Right renal pelvis (tissue), 4 donors: ENCODE measurements around the gene SPIRE1. TPM values are rescaled to one million over a fixed set of nuclear protein-coding genes. Genes with fewer than 3 reads are reported as not detected.

Experiments used
- DNase-seq, 4 donors: peaks; one replicate each; pipeline ENCODE4 v3.0.0-alpha.2; 2013; ENCODE audit warnings: low read depth in 4 of 4, low spot score in 3 of 4, missing footprints in 1 of 4
- polyA plus RNA-seq, 4 donors: library from polyadenylated mRNA; unstranded; fragments of 120-200 nt; gene quantifications; one replicate each; pipeline ENCODE4 v1.2.1, GENCODE V29; 2013; ENCODE audit not compliant: insufficient read length in 4 of 4

The SPIRE1 gene
- 10 to 100 TPM; 29.1 to 35.1 (median 33.7) TPM for polyA plus RNA-seq

DNA sequence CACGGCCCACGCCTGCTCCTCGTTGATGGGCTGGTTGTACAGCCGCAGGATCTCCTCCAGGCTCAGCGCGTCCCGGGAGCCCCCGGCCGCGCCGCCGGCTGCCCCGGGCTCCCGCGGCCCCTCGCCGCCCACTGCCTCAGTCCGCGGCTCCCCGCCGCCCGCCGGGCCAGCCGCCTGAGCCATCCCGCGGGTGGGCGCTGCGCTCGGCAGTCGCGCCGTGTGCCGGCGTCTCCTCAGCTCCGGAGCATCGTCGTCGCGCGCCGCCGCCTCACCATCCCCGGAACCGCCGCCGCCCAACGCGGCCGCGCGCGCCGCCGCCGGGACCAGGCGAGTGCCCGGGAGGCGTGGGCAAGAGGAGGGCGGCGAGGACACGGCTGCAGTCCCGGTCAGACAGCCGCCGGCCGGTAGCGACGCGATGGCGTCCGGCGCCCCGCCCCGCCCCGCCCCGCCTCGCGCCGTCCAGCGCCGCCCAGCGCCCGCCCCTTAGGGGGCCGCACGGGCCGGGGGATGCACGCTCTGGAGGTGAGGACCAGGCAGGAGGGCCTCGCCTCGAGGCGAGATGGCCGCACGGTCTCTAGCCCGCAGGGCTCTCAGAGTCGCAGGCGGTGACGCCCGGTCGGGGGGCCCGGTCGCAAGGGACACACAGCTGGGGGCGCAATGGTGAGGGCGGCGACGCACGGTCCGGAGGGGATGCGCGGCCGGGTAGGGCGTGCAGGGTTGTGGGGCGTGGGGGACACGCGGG is at the start of gene SPIRE1:
Gene SPIRE1, minus strand, starts transcription at position 424 of the 742 bp plus-strand sequence. Its CDS starts 241 bp downstream, at position 183.
- peak in 2 of 4 donors; percentile 33 to 42 for DNase-seq

DNA sequence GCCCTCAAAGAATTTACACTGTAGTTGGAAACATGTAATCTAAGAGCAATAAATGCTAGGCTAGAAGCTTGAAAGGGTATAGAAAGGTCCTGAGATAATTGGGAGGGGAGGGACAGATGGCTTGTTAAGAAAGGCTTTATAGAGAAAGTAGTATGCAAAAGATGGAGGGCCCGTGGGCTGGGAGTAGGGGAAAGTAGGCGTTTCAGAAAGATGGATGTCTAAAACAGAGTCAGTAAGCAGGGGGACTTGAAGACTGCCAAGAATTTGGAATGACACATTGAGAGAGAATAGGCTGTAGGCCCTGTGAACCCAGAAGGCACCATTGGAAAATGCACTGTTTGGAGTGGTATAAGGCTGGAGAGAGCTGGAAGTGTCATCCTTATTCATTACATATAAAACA is 45.8 kb upstream of the SPIRE1 start:
- no peak for DNase-seq

DNA sequence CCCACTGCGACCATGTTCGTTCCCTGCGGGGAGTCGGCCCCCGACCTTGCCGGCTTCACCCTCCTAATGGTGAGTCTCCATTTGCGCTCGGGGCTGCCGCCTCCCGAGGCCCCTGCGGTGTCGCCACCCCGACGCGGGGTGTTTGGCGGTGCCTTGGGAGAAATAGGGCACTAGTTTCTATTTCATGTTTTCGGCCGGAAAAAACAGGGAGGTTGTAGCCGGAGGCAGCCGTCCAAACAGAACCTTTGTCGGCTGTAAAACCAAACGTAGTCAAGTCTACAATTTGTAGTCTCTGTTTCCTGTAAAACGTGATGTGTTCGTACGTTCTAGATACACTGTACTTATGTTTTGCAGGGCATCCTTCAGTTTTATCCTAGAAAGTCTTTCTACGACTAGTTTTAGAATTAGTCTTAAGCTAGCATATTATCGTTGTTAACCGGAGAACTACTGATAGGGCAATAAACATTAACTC is 45.2 kb upstream of the SPIRE1 start:
- no peak for DNase-seq

DNA sequence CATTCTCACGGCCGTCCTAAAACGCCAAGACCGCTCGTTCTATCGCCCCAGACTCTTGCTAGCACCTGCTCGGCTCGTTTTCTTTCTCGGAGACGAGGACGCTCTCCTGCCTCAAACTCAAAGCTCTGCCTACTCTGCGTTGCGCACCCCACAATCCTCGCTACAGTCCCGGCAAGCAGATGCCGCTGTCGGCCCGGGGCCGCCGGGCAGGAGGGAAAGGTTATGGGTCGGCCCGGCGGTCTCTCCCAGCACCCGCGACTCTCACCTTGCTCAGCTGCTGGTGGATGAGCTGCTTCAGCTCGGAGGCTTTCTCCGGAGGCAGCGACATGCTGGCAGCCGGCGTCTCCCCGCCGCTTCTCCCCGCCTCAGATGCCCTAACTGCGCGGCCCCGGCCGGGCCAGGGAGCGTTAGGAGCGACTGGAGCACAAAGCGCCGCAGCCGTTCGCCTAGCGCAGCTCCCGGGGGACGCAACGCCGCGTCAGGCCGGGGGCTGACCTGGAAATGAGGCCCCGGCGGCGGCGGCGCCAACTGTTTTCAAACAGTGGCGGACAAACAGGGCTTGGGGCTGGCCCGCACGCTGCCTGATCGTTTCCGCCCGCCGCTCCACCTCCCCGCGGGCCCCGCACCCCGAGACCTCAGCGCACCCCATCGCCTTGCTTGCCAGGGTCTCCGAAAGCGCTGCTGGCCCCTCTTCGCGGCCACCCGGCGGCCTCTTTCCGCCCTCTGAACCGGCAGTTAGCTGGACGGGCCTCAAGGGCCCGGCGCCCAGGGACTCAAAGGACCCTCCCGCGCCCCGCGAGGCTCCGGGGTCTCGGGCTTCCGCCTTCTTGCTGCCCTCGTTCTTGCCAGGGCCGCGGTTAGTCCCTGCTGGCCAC is 44.6 kb upstream of the SPIRE1 start, which contains the start of the genes CEP76 and PSMG2:
Gene CEP76, minus strand, starts transcription at position 503 of the 875 bp plus-strand sequence. Its CDS starts 175 bp downstream, at position 328.
Gene PSMG2, plus strand, starts transcription at position 822 of the 875 bp plus-strand sequence. CDS start 66 bp downstream, outside the sequence.
- DNase-seq = peak; percentile 70 to 84 (median 78)

DNA sequence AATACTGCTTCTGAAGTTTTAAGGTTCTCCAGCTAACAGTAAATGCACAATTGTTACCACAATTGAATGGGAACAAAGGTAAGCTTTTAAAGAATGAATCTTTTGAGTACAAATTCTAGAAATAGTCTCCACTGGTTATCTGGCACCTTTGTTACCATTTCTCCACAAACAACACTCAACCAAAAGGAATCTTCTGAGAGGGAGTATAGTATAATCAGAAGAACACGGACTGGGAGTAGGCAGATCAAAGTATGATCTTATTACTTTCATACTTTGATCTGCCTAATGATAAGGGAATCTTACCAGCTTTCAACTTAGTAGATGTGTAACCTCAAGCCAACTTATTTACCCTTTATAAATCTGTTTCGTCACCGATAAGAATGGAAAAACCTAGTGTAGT is 43.3 kb upstream of the SPIRE1 start:
- DNase-seq = no peak

DNA sequence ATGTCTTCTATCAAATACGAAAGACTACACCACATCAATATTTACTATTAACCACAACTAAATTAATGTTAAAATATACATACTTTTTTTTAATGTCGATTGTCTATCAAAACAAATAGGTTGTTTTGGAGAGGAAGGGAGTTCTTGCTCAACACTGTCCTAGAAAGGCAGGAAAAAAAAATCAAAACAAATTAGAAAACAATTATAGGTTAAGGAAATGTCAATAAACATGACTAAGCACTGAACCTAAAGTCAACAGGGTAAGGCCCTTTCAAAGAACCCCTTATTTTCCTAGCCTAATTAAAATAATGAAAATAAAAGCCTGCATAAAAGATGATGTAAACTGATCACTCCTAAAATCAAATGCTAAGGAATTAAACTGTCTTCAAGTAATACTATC is 41.8 kb upstream of the SPIRE1 start:
- no peak for DNase-seq

DNA sequence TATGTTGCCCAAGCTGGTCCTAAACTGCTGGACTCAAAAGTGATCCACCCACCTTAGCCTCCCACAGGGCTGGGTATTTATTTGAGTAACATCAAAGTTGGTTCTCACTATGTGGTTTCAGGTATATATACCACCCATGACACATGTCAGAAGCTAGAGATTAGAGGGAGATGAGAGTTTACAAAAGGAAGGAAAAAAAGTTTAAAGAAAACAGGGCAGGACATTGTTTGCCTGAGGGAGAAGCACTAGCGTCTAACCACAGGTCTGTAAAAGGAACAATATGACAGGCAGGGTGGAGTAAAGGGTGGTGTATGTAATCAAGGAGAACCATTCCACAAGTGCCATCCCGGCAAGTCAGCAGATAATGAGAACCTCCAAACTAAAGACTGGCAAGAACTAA is 36.1 kb upstream of the SPIRE1 start:
- DNase-seq = no peak

DNA sequence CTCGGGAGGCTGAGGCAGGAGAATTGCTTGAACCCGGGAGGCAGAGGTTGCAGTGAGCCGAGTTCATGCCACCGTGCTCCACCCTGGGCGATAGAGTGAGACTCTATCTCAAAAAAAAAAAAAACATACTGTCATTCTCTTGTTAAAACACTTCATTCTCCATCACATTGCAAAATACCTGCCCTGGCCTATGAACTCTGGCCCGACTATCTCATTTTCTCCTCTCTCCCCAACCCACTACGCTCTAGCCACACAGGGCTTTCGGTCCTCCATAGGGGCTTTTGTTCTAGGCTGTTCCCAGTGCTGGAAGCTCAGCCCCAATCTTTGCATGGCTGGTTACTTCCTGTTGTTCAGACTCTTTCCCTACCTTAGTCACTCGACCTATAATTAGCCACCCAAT is 34.3 kb upstream of the SPIRE1 start:
- no peak for DNase-seq

DNA sequence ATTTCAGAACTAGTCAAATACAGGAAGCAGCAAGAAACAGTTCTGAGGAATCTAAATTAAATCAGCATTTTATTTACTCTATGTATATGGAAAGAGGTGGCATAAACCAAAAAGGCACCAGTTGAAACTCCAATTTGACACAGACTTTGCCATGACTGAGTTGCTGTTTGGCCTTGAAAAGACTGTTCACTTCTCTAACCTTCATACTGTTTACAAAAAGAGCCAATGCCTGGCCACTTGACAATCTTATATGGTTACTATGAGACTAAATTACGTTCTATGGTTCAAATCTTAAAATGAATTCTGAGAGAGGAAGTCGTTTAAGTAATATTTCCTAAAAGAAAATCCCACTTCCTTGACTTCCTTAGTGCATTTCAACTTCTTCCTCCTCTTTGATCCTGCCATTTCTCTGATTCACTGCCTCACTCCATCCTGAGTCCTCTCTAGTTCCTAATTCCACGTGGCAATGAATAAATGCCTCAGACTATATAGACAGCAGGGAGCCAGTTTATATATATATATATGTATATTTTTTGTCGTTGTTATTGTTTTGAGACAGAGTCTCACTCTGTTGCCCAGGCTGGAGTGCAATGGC is 31.4 kb upstream of the SPIRE1 start:
- no peak for DNase-seq

DNA sequence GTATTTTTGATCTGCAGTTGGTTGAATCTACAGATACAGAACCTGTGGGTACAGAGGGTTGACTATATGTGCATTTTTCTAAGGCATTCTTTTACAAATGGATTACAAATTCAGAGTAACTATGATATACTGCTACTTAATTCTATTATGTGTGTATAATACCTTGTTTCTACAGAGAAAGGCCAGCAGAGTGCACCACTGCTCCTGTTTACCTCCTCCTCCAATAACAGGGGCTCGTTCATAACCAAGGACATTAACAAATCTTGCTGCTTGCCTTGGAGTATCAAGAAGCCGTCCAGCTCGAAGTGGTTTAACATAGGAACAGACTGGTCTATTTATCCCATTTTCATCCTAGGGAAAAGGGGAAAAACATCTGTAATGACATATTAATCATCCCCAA is 28.2 kb upstream of the SPIRE1 start:
- DNase-seq = no peak

DNA sequence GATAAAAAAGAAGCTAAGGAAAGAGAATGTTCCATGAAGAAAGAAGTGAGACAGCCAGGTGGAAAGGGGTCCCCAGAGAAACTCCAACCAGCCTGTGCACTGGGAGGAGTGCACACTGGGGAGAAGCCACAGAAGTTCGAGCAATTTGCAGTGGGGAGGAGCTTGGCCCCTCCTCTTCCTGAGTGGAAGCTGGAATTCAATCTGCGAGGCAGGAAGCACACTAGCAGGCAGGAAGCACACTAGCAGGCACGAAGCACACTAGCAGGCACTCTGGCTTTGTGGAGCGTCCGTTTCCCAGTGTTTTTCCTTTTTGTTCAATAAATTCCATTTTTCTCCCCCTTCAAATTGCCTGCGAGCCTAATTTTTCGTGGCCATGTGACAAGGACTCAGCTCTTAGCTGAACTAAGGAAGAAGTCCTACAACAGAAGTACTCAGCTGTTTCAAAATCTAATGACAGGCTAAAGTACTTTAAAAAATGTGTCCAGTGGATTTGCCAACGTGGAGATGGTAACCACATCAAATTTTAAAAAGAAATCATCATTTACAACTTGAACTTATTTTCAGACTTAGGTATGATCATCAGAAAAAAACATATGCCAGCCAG is 21.4 kb upstream of the SPIRE1 start:
- peak in 1 of 4 donors; percentile 6 for DNase-seq

DNA sequence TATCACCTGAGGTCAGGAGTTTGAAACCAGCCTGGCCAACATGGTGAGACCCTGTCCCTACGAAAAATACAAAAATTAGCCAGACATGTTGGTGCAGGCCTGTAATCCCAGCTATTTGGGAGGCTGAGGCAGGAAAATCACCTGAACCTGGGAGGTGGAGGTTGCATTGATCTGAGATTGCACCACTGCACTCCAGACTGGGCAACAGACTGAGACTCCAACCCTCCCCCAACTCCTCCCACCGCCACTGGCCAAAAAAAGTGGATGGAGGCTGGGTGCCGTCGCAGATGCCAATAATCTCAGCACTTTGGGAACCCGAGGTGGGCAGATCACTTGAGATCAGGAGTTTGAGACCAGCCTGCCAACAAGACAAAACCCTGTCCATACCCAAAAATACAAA is 10.1 kb upstream of the SPIRE1 start:
- DNase-seq = no peak

DNA sequence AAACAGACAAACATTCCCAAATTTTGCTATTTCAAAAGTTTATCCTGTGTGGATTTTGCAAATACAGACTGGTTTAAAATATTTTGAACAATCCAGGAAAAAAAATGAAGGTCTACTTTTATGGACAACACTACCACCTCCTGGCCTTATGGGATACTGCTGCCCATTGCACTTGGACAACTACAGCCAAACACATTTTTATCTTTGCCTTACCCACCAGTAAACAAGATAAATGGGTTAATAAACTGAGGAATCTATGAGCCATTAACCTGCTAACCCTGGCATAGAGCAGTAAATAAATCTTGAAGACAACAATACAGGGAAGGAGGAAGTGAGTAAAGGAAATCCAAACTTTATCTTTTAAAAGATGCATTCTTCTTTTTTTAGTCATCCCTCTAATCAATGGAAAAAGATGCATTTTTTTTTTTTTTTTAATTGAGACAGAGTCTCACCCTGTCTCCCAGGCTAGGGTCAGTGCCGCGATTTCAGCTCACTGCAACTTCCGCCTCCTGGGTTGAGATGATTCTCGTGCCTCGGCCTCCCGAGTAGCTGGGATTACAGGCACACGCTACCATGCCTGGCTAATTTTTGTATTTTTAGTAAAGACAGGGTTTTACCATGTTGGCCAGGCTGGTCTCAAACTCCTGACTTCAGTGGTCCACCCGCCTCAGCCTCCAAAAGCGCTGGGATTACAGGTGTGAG is 2.1 kb upstream of the SPIRE1 start:
- peak in 3 of 4 donors; percentile 48 to 58 (median 54) for DNase-seq

DNA sequence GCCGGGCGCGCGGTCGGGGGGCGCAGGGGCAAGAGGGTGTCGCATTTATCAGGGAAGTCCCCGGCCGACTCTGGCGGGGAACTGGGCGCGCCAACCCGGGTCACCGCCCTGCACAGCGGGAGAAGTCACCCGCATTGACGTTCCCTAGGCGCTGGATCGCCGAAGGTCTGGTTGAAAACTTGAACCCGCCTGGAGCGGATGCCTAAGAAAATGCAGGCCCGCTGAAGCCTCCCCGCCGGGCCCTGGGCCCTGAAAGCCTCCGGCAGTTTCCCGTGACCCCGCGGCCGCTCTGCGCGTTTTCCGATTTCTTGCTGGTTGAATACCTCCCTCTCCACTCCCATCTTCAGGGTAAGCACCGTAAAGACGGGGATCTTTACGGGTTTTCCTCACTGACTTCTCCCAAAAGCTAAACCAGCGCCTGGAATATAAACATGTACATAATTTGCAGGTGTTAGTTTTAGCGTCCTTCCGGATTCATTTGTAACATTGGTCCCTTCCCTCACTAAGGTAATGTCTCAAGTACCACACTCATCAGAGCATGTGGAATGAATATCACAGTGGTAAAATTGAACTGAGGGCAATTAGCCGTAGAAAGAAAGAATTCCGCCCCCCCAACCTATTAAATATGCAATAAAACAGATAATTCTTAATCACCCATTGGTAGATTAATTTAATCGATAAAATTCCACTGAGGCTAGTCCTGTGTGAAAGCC is 675 bp upstream of the SPIRE1 start:
- DNase-seq = peak in 1 of 4 donors; percentile 10

DNA sequence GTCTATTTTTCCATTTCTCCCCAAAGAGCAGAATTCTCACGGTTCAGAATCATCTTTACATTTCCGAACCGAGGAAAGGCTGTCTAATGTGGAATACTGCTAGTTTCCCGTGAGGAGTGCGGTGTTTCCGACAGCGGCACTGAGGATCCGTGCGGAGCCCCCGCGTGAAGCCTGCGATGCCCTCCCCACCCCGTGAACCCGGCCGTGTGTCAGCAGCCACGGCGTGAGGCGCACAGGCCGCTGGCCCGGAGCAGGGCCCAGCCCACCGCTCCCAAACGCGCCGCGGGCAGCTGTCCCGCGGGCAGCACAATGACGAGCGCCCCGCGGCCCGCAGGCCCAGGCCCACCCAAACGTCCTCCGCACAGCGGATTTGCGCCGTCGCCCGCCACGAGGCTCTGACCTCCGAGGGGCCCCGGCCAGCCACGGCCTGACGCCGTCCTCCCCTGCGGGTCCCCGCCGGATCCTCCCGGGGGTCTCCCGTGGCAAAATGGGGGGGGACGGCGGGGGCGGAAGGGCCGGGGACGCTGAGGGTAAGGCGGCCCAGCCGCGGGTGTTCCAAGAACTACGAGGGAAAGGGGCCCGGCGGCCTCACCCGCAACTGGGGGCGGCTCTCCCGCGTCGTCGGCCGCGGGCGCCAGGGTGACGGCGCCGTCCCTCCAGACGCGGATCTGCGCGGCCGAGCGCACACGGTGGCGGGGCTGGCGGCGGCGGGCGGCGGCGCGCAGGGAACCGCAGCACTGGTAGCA is 796 bp downstream of the SPIRE1 start:
- peak in 2 of 4 donors; percentile 18 to 51 for DNase-seq

DNA sequence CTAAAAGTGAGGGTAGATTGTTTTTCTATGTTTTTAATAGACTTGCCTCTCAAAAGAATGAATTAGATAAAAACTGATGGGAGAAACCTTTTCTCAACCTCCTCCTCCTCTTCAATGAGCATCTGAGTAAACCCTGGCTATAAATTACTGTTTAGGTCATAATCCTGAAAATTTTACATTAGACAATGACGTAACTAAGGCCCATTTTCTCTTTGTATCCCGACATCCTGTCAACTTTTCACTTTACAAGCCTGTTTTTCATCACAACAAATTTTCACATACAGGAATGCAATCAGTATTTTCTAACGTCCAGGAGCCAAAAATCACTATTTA is 1.3 kb downstream of the SPIRE1 start:
- no peak for DNase-seq

DNA sequence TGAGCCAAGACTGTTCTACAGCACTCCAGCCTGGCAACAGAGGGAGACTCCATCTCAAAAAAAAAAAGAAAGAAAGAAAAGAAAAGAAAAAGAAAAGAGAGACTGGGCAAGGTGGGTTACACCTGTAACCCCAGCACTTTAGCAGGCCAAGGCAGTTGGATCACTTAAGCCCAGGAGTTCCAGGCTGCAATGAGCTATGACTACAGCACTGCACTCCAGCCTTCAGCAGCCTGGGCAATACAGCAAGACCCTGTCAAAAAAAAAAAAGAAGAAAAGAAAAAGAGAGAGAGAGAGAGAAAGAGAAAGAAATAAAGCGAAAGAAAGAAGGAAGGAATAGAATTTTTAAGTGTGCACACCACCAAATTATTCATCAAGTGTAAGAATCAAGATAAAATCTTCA is 2.9 kb downstream of the SPIRE1 start:
- no peak for DNase-seq

DNA sequence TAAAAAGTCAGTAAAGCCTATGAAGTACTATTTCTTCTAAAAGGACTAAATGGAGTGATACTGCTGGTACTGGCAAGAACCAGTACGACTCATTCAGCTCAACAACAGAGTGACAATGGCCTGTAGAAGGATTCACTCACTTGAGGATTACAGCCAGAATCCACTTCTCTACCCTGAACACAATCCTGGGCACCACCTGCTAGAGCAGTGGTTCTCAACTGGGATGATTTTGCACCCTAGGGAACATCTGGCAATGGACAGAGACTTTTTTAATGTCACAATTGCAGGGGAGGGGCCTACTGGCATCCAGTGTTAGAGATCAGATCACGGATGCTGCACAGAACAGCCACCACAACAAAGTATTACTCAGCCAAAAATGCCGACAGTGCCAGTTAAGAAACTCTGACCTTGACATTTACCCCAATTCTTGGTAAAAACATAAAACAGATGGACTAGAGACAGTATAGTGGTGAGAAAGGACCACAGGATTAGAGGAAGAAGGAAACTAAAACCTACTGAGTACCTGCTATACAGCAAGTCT is 5.0 kb downstream of the SPIRE1 start:
- DNase-seq = no peak
